ENCODE data around the gene CAPZA1.

Gene CAPZA1

DNA sequence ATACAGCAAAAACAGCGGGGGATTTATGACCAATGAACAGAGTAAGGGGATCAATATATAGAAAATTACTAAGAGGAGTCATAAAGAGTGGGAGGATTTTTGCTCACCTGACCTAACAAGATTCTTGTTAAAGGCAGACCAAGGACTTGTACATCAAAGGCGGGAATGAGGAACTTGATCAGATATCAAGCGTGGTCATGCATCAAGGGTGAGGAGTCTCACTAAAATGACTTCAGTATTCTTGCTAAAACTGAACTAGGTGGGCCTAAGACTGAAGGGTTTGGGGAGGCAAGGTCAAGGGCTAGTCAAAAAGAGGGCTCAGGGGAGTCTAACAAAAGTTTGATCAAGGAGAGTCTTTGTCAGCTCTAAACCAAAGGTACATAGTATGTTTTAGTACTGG is 56.9 kb downstream of the CAPZA1 start:
- CTCF ChIA-PET: interaction anchor here (1.5 kb wide), 1 partner anchor 11 kb away, joined by 4 read pairs; no protein-coding TSS in a partner anchor
- no peak for TF ChIP-seq ZNF549 (tag by site-specific recombination; IDR thresholded peaks at IDR 0.05)
- TF ChIP-seq ZNF132 (tag by site-specific recombination; IDR thresholded peaks at IDR 0.05; ENCODE audit: borderline replicate concordance): no peak
- TF ChIP-seq BCL11B (tag by site-specific recombination; IDR thresholded peaks at IDR 0.05; ENCODE audit: low read depth): no peak
- TF ChIP-seq, protein P1, sequence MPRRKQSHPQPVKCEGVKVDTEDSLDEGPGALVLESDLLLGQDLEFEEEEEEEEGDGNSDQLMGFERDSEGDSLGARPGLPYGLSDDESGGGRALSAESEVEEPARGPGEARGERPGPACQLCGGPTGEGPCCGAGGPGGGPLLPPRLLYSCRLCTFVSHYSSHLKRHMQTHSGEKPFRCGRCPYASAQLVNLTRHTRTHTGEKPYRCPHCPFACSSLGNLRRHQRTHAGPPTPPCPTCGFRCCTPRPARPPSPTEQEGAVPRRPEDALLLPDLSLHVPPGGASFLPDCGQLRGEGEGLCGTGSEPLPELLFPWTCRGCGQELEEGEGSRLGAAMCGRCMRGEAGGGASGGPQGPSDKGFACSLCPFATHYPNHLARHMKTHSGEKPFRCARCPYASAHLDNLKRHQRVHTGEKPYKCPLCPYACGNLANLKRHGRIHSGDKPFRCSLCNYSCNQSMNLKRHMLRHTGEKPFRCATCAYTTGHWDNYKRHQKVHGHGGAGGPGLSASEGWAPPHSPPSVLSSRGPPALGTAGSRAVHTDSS (tag by site-specific recombination; IDR thresholded peaks at IDR 0.05): no peak
- TF ChIP-seq SETDB1 (IDR thresholded peaks at IDR 0.05; ENCODE audit: insufficient read length, low read length): no peak
- TF ChIP-seq ZXDB (tag by site-specific recombination; IDR thresholded peaks at IDR 0.05): no peak
- TF ChIP-seq, protein P2, sequence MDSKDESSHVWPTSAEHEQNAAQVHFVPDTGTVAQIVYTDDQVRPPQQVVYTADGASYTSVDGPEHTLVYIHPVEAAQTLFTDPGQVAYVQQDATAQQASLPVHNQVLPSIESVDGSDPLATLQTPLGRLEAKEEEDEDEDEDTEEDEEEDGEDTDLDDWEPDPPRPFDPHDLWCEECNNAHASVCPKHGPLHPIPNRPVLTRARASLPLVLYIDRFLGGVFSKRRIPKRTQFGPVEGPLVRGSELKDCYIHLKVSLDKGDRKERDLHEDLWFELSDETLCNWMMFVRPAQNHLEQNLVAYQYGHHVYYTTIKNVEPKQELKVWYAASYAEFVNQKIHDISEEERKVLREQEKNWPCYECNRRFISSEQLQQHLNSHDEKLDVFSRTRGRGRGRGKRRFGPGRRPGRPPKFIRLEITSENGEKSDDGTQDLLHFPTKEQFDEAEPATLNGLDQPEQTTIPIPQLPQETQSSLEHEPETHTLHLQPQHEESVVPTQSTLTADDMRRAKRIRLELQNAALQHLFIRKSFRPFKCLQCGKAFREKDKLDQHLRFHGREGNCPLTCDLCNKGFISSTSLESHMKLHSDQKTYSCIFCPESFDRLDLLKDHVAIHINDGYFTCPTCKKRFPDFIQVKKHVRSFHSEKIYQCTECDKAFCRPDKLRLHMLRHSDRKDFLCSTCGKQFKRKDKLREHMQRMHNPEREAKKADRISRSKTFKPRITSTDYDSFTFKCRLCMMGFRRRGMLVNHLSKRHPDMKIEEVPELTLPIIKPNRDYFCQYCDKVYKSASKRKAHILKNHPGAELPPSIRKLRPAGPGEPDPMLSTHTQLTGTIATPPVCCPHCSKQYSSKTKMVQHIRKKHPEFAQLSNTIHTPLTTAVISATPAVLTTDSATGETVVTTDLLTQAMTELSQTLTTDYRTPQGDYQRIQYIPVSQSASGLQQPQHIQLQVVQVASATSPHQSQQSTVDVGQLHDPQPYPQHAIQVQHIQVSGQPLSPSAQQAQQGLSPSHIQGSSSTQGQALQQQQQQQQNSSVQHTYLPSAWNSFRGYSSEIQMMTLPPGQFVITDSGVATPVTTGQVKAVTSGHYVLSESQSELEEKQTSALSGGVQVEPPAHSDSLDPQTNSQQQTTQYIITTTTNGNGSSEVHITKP (tag by site-specific recombination; IDR thresholded peaks at IDR 0.05): no peak
- TF ChIP-seq ZNF645 (tag by site-specific recombination; IDR thresholded peaks at IDR 0.05): no peak
- TF ChIP-seq PRDM1 (tag by site-specific recombination; IDR thresholded peaks at IDR 0.05): no peak
- POLR2A ChIA-PET: interaction anchor here (6.0 kb wide), 1 partner anchor 24 kb away, joined by 91 read pairs; no protein-coding TSS in a partner anchor

GRCh38 chr1:112677501-112677900 is 57.9 kb downstream of the CAPZA1 start:
- no peak overlapping the region for H3K27ac ChIP-seq (ENCODE audit: extremely low read depth, low read depth, low read length)
- no peaks in the 10 kb centered on the region for H3K9me3 ChIP-seq (ENCODE audit: control insufficient read depth, insufficient read depth, low read depth, low read length)
- ChIA-PET POLR2A (interaction anchor here (6.0 kb wide), 1 partner anchor 23 kb away, joined by 91 read pairs; no protein-coding TSS in a partner anchor), CTCF (no interaction called here)
- H3K4me1 ChIP-seq (ENCODE audit: control insufficient read depth, insufficient read depth, low read length): peaks cover 5% of the 10 kb centered on the region; the same call in 1 of the 2 replicates
- H3K36me3 ChIP-seq (ENCODE audit: control insufficient read depth in 2 of 2, insufficient read depth in 1 of 2, low read length in 2 of 2): peaks cover 0 to 27% of the 10 kb centered on the region in 2 experiments; a peak in 1 of 3 replicates
- TF ChIP-seq, protein P3, sequence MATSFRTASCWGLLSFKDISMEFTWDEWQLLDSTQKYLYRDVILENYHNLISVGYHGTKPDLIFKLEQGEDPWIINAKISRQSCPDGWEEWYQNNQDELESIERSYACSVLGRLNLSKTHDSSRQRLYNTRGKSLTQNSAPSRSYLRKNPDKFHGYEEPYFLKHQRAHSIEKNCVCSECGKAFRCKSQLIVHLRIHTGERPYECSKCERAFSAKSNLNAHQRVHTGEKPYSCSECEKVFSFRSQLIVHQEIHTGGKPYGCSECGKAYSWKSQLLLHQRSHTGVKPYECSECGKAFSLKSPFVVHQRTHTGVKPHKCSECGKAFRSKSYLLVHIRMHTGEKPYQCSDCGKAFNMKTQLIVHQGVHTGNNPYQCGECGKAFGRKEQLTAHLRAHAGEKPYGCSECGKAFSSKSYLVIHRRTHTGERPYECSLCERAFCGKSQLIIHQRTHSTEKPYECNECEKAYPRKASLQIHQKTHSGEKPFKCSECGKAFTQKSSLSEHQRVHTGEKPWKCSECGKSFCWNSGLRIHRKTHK (tag by site-specific recombination; IDR thresholded peaks at IDR 0.05): no peak
- TF ChIP-seq IKZF3 (tag by site-specific recombination; IDR thresholded peaks at IDR 0.05): no peak
- TF ChIP-seq, protein P4, sequence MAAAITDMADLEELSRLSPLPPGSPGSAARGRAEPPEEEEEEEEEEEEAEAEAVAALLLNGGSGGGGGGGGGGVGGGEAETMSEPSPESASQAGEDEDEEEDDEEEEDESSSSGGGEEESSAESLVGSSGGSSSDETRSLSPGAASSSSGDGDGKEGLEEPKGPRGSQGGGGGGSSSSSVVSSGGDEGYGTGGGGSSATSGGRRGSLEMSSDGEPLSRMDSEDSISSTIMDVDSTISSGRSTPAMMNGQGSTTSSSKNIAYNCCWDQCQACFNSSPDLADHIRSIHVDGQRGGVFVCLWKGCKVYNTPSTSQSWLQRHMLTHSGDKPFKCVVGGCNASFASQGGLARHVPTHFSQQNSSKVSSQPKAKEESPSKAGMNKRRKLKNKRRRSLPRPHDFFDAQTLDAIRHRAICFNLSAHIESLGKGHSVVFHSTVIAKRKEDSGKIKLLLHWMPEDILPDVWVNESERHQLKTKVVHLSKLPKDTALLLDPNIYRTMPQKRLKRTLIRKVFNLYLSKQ (tag by site-specific recombination; IDR thresholded peaks at IDR 0.05; ENCODE audit: borderline replicate concordance): no peak
- no peak for TF ChIP-seq SCRT1 (tag by site-specific recombination; IDR thresholded peaks at IDR 0.05; ENCODE audit: borderline replicate concordance)
- TF ChIP-seq, protein P5, sequence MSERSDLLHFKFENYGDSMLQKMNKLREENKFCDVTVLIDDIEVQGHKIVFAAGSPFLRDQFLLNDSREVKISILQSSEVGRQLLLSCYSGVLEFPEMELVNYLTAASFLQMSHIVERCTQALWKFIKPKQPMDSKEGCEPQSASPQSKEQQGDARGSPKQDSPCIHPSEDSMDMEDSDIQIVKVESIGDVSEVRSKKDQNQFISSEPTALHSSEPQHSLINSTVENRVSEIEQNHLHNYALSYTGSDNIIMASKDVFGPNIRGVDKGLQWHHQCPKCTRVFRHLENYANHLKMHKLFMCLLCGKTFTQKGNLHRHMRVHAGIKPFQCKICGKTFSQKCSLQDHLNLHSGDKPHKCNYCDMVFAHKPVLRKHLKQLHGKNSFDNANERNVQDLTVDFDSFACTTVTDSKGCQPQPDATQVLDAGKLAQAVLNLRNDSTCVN (tag by site-specific recombination; optimal IDR thresholded peaks at IDR 0.05): no peak
- no peak for TF ChIP-seq BCL11A (tag by site-specific recombination; IDR thresholded peaks at IDR 0.05; ENCODE audit: low read depth)
- TF ChIP-seq ZNF664 (tag by site-specific recombination; IDR thresholded peaks at IDR 0.05): peak; percentile 91
- no peak for TF ChIP-seq ZNF654 (tag by site-specific recombination; IDR thresholded peaks at IDR 0.05; ENCODE audit: low read depth)
- H3K4me3 ChIP-seq (ENCODE audit: low read depth, low read length): no peak overlapping the region

More for the DNA sequence above, 56.9 kb downstream of the CAPZA1 start:
- Histone ChIP-seq H3K27ac (ENCODE audit: extremely low read depth, low read depth, low read length) (no peak overlapping the region), H3K4me3 (ENCODE audit: low read depth, low read length) (no peak overlapping the region), H3K9me3 (ENCODE audit: control insufficient read depth, insufficient read depth, low read depth, low read length) (no peaks in the 10 kb centered on the region), H3K4me1 (ENCODE audit: control insufficient read depth, insufficient read depth, low read length) (peaks cover 5% of the 10 kb centered on the region; the same call in 1 of the 2 replicates), H3K36me3 (ENCODE audit: control insufficient read depth in 2 of 2, insufficient read depth in 1 of 2, low read length in 2 of 2) (peaks cover 0 to 27% of the 10 kb centered on the region in 2 experiments; a peak in 1 of 3 replicates)

Data from HEK293 (cell line).